ENCODE results near the gene CALML4.

CALML4 gene

DNA sequence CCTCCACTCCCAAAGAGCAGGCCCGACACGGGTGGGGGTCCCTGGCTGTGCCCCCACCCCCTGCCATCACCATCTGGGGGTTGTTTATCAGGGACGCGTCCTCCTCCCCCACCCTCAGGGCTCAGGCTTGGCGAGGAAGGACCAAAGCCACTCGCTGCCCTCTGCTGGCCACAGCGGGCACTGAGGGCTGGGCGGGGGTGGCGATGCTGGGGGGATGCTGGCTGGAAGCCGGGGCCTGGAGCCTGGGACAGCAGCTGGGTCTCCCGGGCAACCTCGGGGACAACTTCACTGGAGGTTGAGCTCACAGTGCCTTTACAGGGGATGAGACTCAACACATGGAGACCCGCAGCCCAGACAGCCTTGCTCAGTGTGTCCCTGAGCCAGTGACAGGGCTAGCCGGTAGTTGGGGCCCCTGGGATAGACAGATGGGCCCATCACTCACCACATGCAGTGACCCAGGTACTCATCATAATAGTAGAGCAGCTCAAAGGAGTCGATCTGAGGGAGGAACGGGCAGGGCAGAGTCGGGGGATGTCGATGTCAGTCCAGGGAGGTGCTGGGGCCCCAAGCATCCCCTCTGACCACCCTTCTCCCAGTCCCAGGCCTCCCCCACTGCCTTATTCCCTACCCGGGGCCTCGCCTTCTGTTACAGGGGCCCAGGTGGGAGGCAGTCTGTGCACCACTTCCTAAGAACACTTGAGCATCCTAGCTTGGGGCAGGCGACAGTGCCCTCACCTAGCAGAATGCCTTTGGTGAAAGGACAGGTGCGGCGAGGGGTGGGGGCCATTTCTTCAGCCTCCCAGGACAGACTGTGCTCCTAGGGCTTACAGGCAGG is 5.9 kb upstream of the CALML4 start:
- Histone ChIP-seq H3K36me3 (ENCODE audit: insufficient read depth, low read length) (peaks cover 2% of the 10 kb centered on the region), H3K4me3 (ENCODE audit: low read length) (no peak overlapping the region), H3K4me2 (ENCODE audit: low read length) (peak overlapping the region; percentile 62), H3K9me3 (replicated peaks; ENCODE audit: low read length) (no peaks in the 10 kb centered on the region), H3K9ac (ENCODE audit: low read depth, low read length) (peak overlapping the region; percentile 19), H3K4me1 (ENCODE audit: control insufficient read depth, insufficient read depth, low read length) (no peaks in the 10 kb centered on the region), H3K27me3 (ENCODE audit: control insufficient read depth, insufficient read depth, low read length) (no peaks in the 10 kb centered on the region)

DNA sequence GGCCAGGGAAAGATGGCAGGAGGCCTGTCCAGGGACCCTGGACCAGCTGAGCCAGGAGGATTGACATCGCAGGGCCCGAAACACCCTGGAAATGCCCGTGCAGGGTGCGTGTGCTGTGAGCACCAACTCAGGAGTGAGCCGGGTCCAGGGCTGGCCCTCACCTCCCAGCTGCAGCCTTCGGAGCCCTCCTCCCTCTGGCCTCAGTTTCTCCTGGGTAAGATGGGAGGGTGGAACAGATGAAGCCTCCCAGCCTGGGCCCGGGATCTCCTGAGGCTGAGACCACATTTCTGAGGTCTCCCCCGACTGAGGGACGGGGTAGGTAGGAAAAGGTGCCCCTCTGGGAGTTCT is 5.3 kb upstream of the CALML4 start:
- no peaks in the 10 kb centered on the region for H3K27me3 ChIP-seq (ENCODE audit: control insufficient read depth, insufficient read depth, low read length)
- H3K4me3 ChIP-seq (ENCODE audit: low read length): no peak overlapping the region
- peak overlapping the region; percentile 62 for H3K4me2 ChIP-seq (ENCODE audit: low read length)
- H3K36me3 ChIP-seq (ENCODE audit: insufficient read depth, low read length): peaks cover 2% of the 10 kb centered on the region
- H3K9ac ChIP-seq (ENCODE audit: low read depth, low read length): peak overlapping the region; percentile 19
- no peaks in the 10 kb centered on the region for H3K9me3 ChIP-seq (replicated peaks; ENCODE audit: low read length)
- peaks cover under 1% of the 10 kb centered on the region for H3K4me1 ChIP-seq (ENCODE audit: control insufficient read depth, insufficient read depth, low read length)

DNA sequence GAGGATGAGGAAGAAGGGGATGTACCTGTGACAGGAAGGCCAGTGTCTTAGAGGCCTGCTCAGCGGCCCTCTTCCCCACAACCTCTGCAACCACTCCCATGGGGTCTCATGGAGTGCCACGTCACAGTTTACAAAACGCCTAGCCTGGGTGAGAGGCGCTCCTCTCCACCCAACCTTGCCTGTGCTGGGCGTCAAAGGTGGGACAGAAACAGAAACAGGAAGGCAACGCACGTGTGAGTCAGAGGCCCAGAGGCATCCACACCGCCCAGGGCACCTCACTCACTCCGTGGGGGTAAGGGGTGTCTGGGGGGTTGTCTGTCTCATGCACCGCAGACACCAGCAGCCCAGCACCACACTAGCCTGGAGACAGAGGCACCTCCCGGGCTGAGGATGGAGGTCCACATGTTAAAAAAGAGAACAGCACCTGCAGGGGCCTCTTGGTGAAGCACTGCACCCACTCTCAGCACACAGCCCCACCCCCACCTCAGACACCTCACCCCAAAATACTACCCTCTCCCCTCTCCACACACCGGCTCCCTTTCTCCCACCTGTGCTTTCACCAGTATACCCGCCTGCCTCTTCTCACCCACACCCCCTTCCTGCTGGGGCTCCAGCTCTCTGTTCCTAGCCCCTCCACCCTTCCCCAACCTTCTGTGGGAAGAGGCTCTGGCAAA is 4.7 kb upstream of the CALML4 start:
- no peaks in the 10 kb centered on the region for H3K27me3 ChIP-seq (ENCODE audit: control insufficient read depth, insufficient read depth, low read length)
- H3K36me3 ChIP-seq (ENCODE audit: insufficient read depth, low read length): peaks cover 2% of the 10 kb centered on the region
- no peaks in the 10 kb centered on the region for H3K9me3 ChIP-seq (replicated peaks; ENCODE audit: low read length)
- no peak overlapping the region for H3K9ac ChIP-seq (ENCODE audit: low read depth, low read length)
- H3K4me2 ChIP-seq (ENCODE audit: low read length): no peak overlapping the region
- H3K4me3 ChIP-seq (ENCODE audit: low read length): no peak overlapping the region
- H3K4me1 ChIP-seq (ENCODE audit: control insufficient read depth, insufficient read depth, low read length): peaks cover 5% of the 10 kb centered on the region

DNA sequence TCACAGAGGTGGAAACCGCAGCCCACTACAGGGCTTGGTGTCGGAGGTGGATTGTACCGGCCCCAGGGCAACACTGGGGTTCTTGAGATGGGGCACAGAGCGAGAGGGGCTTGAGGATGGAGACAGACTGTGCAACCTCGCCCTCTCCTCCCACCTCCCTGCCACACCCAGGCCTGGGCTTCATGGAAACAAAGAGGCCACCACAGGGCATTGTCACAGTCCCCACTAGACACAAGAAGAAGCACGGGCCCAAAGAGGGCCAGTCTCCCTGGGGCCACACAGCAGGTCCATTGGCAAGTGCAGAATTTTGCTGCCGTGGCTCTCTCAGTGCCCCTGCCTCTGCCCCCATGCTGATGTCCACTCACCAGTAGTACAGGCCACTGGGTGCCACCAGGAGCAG is 4.1 kb upstream of the CALML4 start:
- H3K4me1 ChIP-seq (ENCODE audit: control insufficient read depth, insufficient read depth, low read length): peaks cover 5% of the 10 kb centered on the region
- H3K4me2 ChIP-seq (ENCODE audit: low read length): no peak overlapping the region
- H3K36me3 ChIP-seq (ENCODE audit: insufficient read depth, low read length): peaks cover 2% of the 10 kb centered on the region
- H3K27me3 ChIP-seq (ENCODE audit: control insufficient read depth, insufficient read depth, low read length): no peaks in the 10 kb centered on the region
- H3K9me3 ChIP-seq (replicated peaks; ENCODE audit: low read length): no peaks in the 10 kb centered on the region
- H3K9ac ChIP-seq (ENCODE audit: low read depth, low read length): no peak overlapping the region
- no peak overlapping the region for H3K4me3 ChIP-seq (ENCODE audit: low read length)

DNA sequence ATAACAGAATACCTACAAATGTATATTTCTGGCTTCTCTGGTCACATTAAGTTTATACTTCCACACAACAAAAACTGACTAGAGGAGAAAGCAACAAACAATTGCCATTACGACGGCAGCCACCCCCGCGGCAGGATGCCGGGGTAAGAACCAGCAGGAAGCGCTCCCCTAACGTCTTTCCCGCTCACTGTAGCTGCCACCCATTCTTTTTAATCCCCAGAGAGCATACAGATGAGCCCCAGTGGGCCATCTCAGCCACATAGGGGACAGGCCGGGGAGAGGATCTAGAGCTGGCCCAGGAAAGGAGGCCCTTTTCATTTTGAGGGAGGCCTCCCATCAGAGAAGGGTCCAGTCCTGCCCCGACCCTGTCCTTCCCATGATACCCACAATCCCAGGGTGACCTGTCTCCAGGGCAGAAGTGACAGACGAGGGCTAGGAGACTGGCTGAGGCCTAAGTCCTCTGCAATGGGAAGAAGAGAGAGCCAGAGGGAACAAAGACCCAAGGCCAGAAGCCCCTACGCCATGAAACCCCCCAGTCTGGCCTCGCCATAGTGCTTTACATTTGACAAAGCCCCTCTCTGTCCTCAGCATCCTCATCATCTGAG is 3.6 kb upstream of the CALML4 start:
- Histone ChIP-seq H3K9ac (ENCODE audit: low read depth, low read length) (no peak overlapping the region), H3K4me3 (ENCODE audit: low read length) (no peak overlapping the region), H3K36me3 (ENCODE audit: insufficient read depth, low read length) (peaks cover 2% of the 10 kb centered on the region), H3K4me1 (ENCODE audit: control insufficient read depth, insufficient read depth, low read length) (peaks cover 5% of the 10 kb centered on the region), H3K4me2 (ENCODE audit: low read length) (no peak overlapping the region), H3K9me3 (replicated peaks; ENCODE audit: low read length) (no peaks in the 10 kb centered on the region), H3K27me3 (ENCODE audit: control insufficient read depth, insufficient read depth, low read length) (no peaks in the 10 kb centered on the region)

DNA sequence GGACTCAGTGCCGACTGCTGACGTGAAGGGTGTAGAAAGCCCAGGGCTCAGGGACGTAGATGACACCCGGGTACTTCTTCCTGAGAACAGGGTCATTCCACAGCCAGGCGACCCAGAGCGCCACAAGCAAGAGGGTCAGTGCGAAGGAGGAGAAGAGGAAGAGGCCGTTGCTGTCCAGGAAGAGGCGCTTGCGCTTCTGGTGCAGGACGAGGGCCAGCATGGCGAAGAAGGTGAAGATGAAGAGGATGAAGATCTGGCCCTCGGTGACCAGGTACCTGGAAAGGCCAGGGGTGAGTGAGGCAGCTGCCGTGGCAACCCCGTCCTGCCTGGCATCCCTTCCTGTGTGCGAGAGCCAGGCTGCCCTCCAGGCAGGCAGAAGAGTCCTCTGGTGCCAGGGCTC is 3.0 kb upstream of the CALML4 start:
- Histone ChIP-seq H3K9me3 (replicated peaks; ENCODE audit: low read length) (no peaks in the 10 kb centered on the region), H3K4me3 (ENCODE audit: low read length) (no peak overlapping the region), H3K36me3 (ENCODE audit: insufficient read depth, low read length) (peaks cover 2% of the 10 kb centered on the region), H3K27me3 (ENCODE audit: control insufficient read depth, insufficient read depth, low read length) (no peaks in the 10 kb centered on the region), H3K4me1 (ENCODE audit: control insufficient read depth, insufficient read depth, low read length) (peaks cover 5% of the 10 kb centered on the region), H3K4me2 (ENCODE audit: low read length) (no peak overlapping the region), H3K9ac (ENCODE audit: low read depth, low read length) (no peak overlapping the region)

DNA sequence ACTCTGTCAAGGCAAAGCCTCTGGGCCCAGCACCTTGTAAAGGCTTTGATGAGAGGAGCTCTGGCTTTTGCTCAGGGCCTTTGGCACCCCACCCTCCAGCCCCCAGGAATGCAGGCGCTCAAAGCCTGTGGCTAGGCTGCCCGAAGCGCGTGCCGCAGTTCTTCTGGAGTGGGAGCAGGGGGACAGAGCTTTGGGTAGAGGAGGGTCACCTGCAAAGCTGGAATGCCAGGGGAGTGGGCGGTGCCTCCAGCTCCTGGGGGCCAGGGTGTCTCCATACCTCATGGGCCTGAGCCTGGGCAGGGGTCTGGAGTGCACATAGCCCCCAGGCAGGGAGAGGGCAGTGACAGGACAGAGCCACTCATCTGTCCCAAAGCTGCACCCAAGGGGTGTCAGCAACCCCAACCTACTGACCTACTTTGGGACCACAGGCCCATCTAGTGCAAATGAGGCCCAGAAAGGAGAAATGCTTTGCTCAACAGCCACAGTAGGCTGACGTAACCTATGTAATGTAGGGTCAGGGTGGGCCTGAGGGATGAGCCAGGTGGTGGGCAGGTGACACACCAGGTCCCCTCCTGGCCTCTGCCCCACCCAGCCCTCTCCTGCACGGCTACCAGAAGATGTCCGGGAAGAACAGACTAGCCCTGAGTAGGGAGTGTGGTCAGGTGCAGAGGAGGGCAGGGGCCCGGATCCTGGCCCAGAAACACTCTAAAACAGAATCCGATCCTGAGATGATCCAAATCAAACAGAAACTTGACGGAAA is 2.2 kb upstream of the CALML4 start:
- H3K4me3 ChIP-seq (ENCODE audit: low read length): no peak overlapping the region

DNA sequence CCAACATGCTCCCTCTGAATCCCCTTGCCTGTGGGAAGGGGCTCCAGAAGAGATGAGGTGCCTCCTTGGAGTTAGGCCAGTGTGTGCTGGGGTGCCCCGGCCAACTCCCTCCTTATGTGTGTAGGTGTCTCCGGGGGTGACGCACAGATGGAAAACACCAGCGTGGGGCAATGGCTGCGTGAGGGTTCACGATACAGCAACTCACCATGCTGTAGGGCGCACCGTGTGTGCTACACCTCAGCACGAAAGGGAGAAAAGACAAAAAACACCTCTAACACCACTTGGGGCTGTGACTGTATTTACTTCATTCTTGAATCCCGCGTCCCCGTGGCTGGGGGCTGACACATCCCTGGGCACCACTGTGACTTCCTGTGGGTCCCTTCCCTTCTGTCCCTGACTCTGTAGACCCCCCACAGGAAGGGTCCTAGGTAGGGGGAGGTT is 1.6 kb upstream of the CALML4 start:
- Histone ChIP-seq H3K36me3 (ENCODE audit: insufficient read depth, low read length) (peaks cover 2% of the 10 kb centered on the region), H3K27me3 (ENCODE audit: control insufficient read depth, insufficient read depth, low read length) (no peaks in the 10 kb centered on the region), H3K4me2 (ENCODE audit: low read length) (no peak overlapping the region), H3K9me3 (replicated peaks; ENCODE audit: low read length) (no peaks in the 10 kb centered on the region), H3K4me1 (ENCODE audit: control insufficient read depth, insufficient read depth, low read length) (peaks cover 5% of the 10 kb centered on the region), H3K4me3 (ENCODE audit: low read length) (no peak overlapping the region), H3K9ac (ENCODE audit: low read depth, low read length) (no peak overlapping the region)

More for the DNA sequence above, 2.2 kb upstream of the CALML4 start:
- H3K9me3 ChIP-seq (replicated peaks; ENCODE audit: low read length): no peaks in the 10 kb centered on the region
- no peak overlapping the region for H3K9ac ChIP-seq (ENCODE audit: low read depth, low read length)
- H3K4me1 ChIP-seq (ENCODE audit: control insufficient read depth, insufficient read depth, low read length): peaks cover 5% of the 10 kb centered on the region
- no peaks in the 10 kb centered on the region for H3K27me3 ChIP-seq (ENCODE audit: control insufficient read depth, insufficient read depth, low read length)
- H3K4me2 ChIP-seq (ENCODE audit: low read length): no peak overlapping the region
- H3K36me3 ChIP-seq (ENCODE audit: insufficient read depth, low read length): peaks cover 2% of the 10 kb centered on the region

DNA sequence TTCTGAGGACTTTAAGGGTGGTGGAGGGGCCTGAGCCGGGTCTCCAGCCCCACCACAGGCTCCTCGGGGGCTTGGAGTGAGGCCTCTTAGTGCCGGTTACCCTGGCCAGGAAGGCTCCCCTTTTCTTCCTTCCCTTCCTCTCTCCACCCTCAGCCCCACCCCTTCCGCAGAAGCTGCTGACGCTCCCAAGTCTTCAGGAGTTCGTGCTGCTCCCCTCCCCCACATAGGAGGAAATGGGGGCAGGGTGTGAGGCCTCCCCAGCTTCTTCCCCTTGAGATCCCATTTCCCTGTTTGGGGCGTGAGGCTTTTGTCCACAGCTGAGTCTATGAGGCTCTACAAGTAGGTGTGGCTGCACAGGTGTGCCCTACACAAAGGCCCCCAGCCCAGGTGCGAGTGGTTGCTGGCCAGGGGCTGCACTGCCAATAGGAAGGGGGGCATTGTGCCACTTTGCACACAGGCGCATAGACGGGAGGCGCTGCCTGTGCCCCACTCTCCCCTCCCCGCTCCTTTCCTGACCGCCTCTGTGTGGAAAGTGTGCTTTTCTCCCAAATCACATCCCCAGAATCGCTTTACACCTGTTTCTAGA is 915 bp upstream of the CALML4 start:
- Histone ChIP-seq H3K4me3 (ENCODE audit: low read length) (no peak overlapping the region), H3K9ac (ENCODE audit: low read depth, low read length) (no peak overlapping the region), H3K36me3 (ENCODE audit: insufficient read depth, low read length) (no peaks in the 10 kb centered on the region), H3K27me3 (ENCODE audit: control insufficient read depth, insufficient read depth, low read length) (no peaks in the 10 kb centered on the region), H3K4me2 (ENCODE audit: low read length) (no peak overlapping the region), H3K9me3 (replicated peaks; ENCODE audit: low read length) (no peaks in the 10 kb centered on the region), H3K4me1 (ENCODE audit: control insufficient read depth, insufficient read depth, low read length) (peaks cover 5% of the 10 kb centered on the region)

DNA sequence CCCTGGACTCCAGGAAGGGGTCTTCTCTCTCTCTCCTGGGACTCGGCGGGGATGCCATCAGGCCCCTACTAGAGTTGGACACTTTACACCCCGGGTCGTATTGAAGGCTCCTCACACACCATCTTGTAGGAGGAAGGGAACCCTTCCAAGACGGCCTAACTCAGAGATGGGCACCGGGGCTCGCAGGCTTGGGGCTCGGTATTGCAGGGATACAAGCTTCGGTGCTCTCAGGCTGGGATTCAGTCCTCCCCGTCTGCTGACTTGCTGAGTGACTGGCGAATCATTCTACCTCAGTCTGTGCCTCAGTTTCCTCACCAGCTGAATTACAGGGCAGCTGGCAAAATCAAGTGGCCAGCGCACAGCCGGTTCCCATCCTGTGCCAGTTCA is 419 bp upstream of the CALML4 start:
- peaks cover 5% of the 10 kb centered on the region for H3K4me1 ChIP-seq (ENCODE audit: control insufficient read depth, insufficient read depth, low read length)
- H3K27me3 ChIP-seq (ENCODE audit: control insufficient read depth, insufficient read depth, low read length): no peaks in the 10 kb centered on the region
- no peaks in the 10 kb centered on the region for H3K36me3 ChIP-seq (ENCODE audit: insufficient read depth, low read length)
- no peak overlapping the region for H3K4me2 ChIP-seq (ENCODE audit: low read length)
- no peak overlapping the region for H3K4me3 ChIP-seq (ENCODE audit: low read length)
- H3K9me3 ChIP-seq (replicated peaks; ENCODE audit: low read length): no peaks in the 10 kb centered on the region
- no peak overlapping the region for H3K9ac ChIP-seq (ENCODE audit: low read depth, low read length)

DNA sequence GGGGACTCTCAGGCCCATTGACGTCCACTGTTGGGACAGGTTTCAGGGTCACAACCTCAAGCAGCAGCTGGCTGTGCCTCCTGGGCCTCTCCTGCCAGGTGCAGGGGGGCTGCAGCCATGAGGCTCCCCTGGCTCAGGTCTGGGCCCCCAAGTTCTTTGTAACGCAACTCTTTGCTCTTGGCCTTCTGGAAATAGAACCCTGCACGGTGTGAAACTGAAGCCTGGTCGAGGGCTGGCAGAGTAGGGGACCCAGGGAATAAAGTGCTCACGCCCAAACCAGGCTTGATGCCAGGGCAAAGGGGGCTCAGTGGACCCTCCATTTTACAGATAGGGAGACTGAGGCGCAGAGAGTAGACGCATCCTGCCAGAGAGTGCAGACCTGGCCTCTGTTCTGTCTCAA is 771 bp downstream of the CALML4 start:
- peaks cover 5% of the 10 kb centered on the region for H3K4me1 ChIP-seq (ENCODE audit: control insufficient read depth, insufficient read depth, low read length)
- no peak overlapping the region for H3K4me2 ChIP-seq (ENCODE audit: low read length)
- H3K4me3 ChIP-seq (ENCODE audit: low read length): no peak overlapping the region
- no peaks in the 10 kb centered on the region for H3K36me3 ChIP-seq (ENCODE audit: insufficient read depth, low read length)
- no peaks in the 10 kb centered on the region for H3K27me3 ChIP-seq (ENCODE audit: control insufficient read depth, insufficient read depth, low read length)
- no peaks in the 10 kb centered on the region for H3K9me3 ChIP-seq (replicated peaks; ENCODE audit: low read length)
- H3K9ac ChIP-seq (ENCODE audit: low read depth, low read length): no peak overlapping the region
